Measurements from ENCODE around the gene MAPK6. TPM values are rescaled to one million over a fixed set of nuclear protein-coding genes. Genes with fewer than 3 reads are reported as not detected.

The MAPK6 gene
- total RNA-seq, 1 experiment from 2014 or later, result 35.9 TPM

- CTCF ChIA-PET, result interaction anchor here (0.9 kb wide), 1 partner anchor 224 kb away, joined by 5 read pairs; no protein-coding TSS in a partner anchor
- Mint-ChIP-seq H3K4me3 (ENCODE audit: low read depth, unreplicated experiment) (no peak overlapping the region), H3K36me3 (ENCODE audit: insufficient read depth, unreplicated experiment) (no peaks in the 10 kb centered on the region), H3K27ac (ENCODE audit: unreplicated experiment) (no peak overlapping the region), H3K9me3 (ENCODE audit: low read depth, unreplicated experiment) (no peaks in the 10 kb centered on the region), H3K27me3 (ENCODE audit: unreplicated experiment) (no peaks in the 10 kb centered on the region), H3K4me1 (ENCODE audit: low read depth, unreplicated experiment) (peaks cover 28% of the 10 kb centered on the region)
- BruUV-seq (replicated peaks), result no TSS peak
- intact Hi-C loops (cut with micrococcal nuclease; ENCODE audit: unreplicated experiment), result no loop called here
- DNase-seq, result no peak
- TF ChIP-seq CTCF (IDR thresholded peaks at IDR 0.05; ENCODE audit: unreplicated experiment), result no peak
Measured at GRCh38 chr15:52012210-52012609, 6.8 kb upstream of the MAPK6 start.

GRCh38 chr15:52013151-52013791 lies 5.7 kb upstream of the MAPK6 start:
- no peaks in the 10 kb centered on the region for H3K9me3 Mint-ChIP-seq (ENCODE audit: low read depth, unreplicated experiment)
- no peaks in the 10 kb centered on the region for H3K27me3 Mint-ChIP-seq (ENCODE audit: unreplicated experiment)
- no peak overlapping the region for H3K27ac Mint-ChIP-seq (ENCODE audit: unreplicated experiment)
- no peaks in the 10 kb centered on the region for H3K36me3 Mint-ChIP-seq (ENCODE audit: insufficient read depth, unreplicated experiment)
- no peak for DNase-seq
- no TSS peak for BruUV-seq (replicated peaks)
- peaks cover 29% of the 10 kb centered on the region for H3K4me1 Mint-ChIP-seq (ENCODE audit: low read depth, unreplicated experiment)
- no peak for TF ChIP-seq CTCF (IDR thresholded peaks at IDR 0.05; ENCODE audit: unreplicated experiment)
- H3K4me3 Mint-ChIP-seq (ENCODE audit: low read depth, unreplicated experiment), result no peak overlapping the region
- CTCF ChIA-PET, result no interaction called here
- intact Hi-C loops (cut with micrococcal nuclease; ENCODE audit: unreplicated experiment), result no loop called here

DNA sequence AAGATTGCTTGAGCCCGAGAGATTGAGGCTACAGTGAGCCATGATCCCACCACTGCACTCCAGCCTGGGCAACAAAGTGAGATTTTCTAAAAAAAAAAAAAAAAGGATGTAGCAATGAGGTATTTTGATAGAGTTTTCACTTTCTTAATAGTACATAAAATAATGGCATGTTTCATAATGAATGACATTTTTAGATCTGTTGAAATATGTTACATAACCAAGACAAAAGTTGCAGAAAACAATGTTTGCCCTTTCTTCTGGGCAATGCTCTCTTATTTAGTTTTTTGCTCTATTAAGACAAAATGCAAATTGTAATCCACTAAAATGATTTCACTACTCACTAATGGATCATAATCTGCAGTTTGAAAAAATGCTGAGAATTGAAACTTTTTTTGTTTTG lies 4.4 kb upstream of the MAPK6 start:
- no peak for TF ChIP-seq CTCF (IDR thresholded peaks at IDR 0.05; ENCODE audit: unreplicated experiment)
- CTCF ChIA-PET, result interaction anchor here (0.7 kb wide), 1 partner anchor 128 kb away, joined by 5 read pairs; no protein-coding TSS in a partner anchor
- peaks cover 28% of the 10 kb centered on the region for H3K4me1 Mint-ChIP-seq (ENCODE audit: low read depth, unreplicated experiment)
- no peak overlapping the region for H3K27ac Mint-ChIP-seq (ENCODE audit: unreplicated experiment)
- BruUV-seq (replicated peaks), result no TSS peak
- DNase-seq, result no peak
- intact Hi-C loops (cut with micrococcal nuclease; ENCODE audit: unreplicated experiment), result no loop called here
- H3K27me3 Mint-ChIP-seq (ENCODE audit: unreplicated experiment), result no peaks in the 10 kb centered on the region
- H3K4me3 Mint-ChIP-seq (ENCODE audit: low read depth, unreplicated experiment), result no peak overlapping the region
- peaks cover 11% of the 10 kb centered on the region for H3K36me3 Mint-ChIP-seq (ENCODE audit: insufficient read depth, unreplicated experiment)
- no peaks in the 10 kb centered on the region for H3K9me3 Mint-ChIP-seq (ENCODE audit: low read depth, unreplicated experiment)

DNA sequence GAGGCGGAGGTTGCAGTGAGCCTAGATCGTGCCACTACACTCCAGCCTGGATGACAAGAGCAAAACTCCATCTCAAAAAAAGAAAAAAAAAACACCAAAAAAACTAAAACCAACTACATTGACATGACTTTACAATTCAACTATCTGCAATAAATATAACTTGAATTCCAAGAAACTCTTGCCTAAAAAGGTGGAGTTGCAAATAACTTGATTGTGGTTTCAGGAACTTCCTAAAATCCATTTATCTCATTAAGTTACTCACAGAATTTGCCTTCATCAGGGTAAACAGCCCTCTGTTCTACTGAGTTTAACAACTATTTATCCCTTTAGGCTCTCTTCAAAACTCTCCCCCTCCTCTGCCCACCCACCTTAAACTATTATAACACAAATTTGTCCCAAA lies 2.7 kb upstream of the MAPK6 start:
- no peak for TF ChIP-seq CTCF (IDR thresholded peaks at IDR 0.05; ENCODE audit: unreplicated experiment)
- no peak for DNase-seq
- Mint-ChIP-seq H3K4me3 (ENCODE audit: low read depth, unreplicated experiment) (no peak overlapping the region), H3K9me3 (ENCODE audit: low read depth, unreplicated experiment) (no peaks in the 10 kb centered on the region), H3K4me1 (ENCODE audit: low read depth, unreplicated experiment) (peaks cover 20% of the 10 kb centered on the region), H3K36me3 (ENCODE audit: insufficient read depth, unreplicated experiment) (peaks cover 28% of the 10 kb centered on the region), H3K27ac (ENCODE audit: unreplicated experiment) (no peak overlapping the region), H3K27me3 (ENCODE audit: unreplicated experiment) (no peaks in the 10 kb centered on the region)
- intact Hi-C loops (cut with micrococcal nuclease; ENCODE audit: unreplicated experiment), result no loop called here
- CTCF ChIA-PET, result no interaction called here
- no TSS peak for BruUV-seq (replicated peaks)
